C4-2B (cell line): ENCODE measurements around the gene PRRC2A.

ENCODE experiments used
- ZFX ChIP-seq: fragments of 450-650 bp; IDR thresholded peaks from 2 replicates; pipeline ENCODE4 v1.6.1; 2017
- TF ChIP-seq, protein P1 (sequence below): fragments of 450-650 bp; conservative IDR thresholded peaks from 2 replicates; pipeline ENCODE4 v1.5.1; 2017; ENCODE audit warnings: mild to moderate bottlenecking

GRCh38 chr6:31631681-31632278 is 11.3 kb downstream of the PRRC2A start:
- TF ChIP-seq, protein P1, sequence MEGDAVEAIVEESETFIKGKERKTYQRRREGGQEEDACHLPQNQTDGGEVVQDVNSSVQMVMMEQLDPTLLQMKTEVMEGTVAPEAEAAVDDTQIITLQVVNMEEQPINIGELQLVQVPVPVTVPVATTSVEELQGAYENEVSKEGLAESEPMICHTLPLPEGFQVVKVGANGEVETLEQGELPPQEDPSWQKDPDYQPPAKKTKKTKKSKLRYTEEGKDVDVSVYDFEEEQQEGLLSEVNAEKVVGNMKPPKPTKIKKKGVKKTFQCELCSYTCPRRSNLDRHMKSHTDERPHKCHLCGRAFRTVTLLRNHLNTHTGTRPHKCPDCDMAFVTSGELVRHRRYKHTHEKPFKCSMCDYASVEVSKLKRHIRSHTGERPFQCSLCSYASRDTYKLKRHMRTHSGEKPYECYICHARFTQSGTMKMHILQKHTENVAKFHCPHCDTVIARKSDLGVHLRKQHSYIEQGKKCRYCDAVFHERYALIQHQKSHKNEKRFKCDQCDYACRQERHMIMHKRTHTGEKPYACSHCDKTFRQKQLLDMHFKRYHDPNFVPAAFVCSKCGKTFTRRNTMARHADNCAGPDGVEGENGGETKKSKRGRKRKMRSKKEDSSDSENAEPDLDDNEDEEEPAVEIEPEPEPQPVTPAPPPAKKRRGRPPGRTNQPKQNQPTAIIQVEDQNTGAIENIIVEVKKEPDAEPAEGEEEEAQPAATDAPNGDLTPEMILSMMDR = no peak
- TF ChIP-seq ZFX = no peak
